Body of pancreas (tissue), 4 donors: ENCODE data around the gene CTIF.

ENCODE experiments used
- CTCF ChIP-seq, 7 experiments: fragments of 450-650 bp in 4 of 7; fragments of 200-600 bp in 3 of 7; sonication (generic) in 3 of 7; IDR thresholded peaks; one replicate each; pipeline ENCODE4 v1.5.1; 2016 to 2019; ENCODE audit warnings: antibody characterized with exemption in 7 of 7
- POLR2A ChIP-seq, 3 donors: fragments of 450-650 bp; IDR thresholded peaks; one replicate each; pipeline ENCODE4 v1.6.1; 2016; ENCODE audit warnings: antibody characterized with exemption in 3 of 3, mild to moderate bottlenecking in 2 of 3

GRCh38 chr18:48887294-48887904 is 348.6 kb downstream of the CTIF start:
- TF ChIP-seq POLR2A (IDR thresholded peaks at IDR 0.05) (no peak), CTCF (IDR thresholded peaks at IDR 0.05) (no peak)
